ENCODE measurements around the gene MPHOSPH9.

- TF ChIP-seq CTCF (IDR thresholded peaks at IDR 0.05; ENCODE audit: low read depth, low read length, missing input control) (peak; percentile 67), EGR1 (IDR thresholded peaks at IDR 0.05; ENCODE audit: low read depth in 2 of 2) (no peak), REST (IDR thresholded peaks at IDR 0.05) (no peak)
Observed at GRCh38 chr12:123271001-123271668, 38.2 kb upstream of the MPHOSPH9 start.

Data from liver (tissue), 3 donors.